ENCODE data around the gene ENOSF1.

DNA sequence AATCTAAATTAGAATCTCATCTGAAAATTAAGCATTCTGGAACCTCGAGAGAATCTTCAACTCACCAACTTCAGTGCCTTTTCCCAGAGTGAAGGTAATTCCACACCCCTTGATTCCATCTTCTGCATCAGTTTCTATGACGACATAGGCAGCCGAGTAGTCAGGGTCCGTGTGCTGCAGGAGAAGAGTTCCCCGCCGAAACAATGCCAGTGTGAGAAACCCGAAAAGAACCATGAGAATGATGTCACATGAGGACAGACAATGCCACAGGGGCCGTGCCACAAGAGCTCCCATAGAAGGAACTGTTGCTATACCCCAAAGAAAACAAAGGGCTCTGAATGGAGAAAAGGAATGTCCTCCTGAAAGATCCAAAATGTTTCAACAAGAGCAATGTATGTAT is 6.0 kb downstream of the ENOSF1 start:
- no peak for TF ChIP-seq POLR2A (IDR thresholded peaks at IDR 0.05)
- no peak for TF ChIP-seq CTCF (IDR thresholded peaks at IDR 0.05)

Measured in stomach (tissue), 4 donors.